GM23338 (cell line): Measurements from ENCODE around the gene VCL. TPM values are rescaled to one million over a fixed set of nuclear protein-coding genes. Genes with fewer than 3 reads are reported as not detected.
A peak's percentile ranks its signal among the peaks of the same experiment; 100 is the strongest.

Experiments used
- ATAC-seq: fragments of 200-7000 bp; cut with Tn5 transposase; 3 replicates; pipeline ENCODE4 v1.9.1; 2020
- DNase-seq: peaks from one replicate; pipeline ENCODE4 v3.0.0-alpha.2; 2015; ENCODE audit warnings: low spot score
- H2AFZ ChIP-seq: fragments of 200-600 bp; sonication (generic); 2 replicates; pipeline ENCODE4 v1.8.0; 2016; ENCODE audit warnings: antibody characterized with exemption, mild to moderate bottlenecking, moderate library complexity
- H3F3A ChIP-seq: fragments of 200-600 bp; sonication (generic); replicated peaks from 2 replicates; pipeline ENCODE4 v1.8.0; 2017; ENCODE audit warnings: antibody characterized with exemption, mixed run types, low read depth
- H3K27ac ChIP-seq: fragments of 200-600 bp; sonication (generic); 2 replicates; pipeline ENCODE4 v1.6.1; 2016; ENCODE audit warnings: low read depth
- H3K27me3 ChIP-seq: fragments of 200-600 bp; sonication (generic); 2 replicates; pipeline ENCODE4 v1.8.0; 2016; ENCODE audit warnings: mild to moderate bottlenecking, mixed run types, moderate library complexity; ENCODE audit not compliant: insufficient read depth
- H3K36me3 ChIP-seq: fragments of 200-600 bp; sonication (generic); 2 replicates; pipeline ENCODE4 v1.8.0; 2016; ENCODE audit warnings: mild to moderate bottlenecking; ENCODE audit not compliant: insufficient read depth
- H3K4me1 ChIP-seq: fragments of 200-600 bp; sonication (generic); 2 replicates; pipeline ENCODE4 v1.8.0; 2016; ENCODE audit warnings: mild to moderate bottlenecking, moderate library complexity; ENCODE audit not compliant: insufficient read depth
- H3K4me2 ChIP-seq: fragments of 200-600 bp; sonication (generic); 2 replicates; pipeline ENCODE4 v1.7.1; 2017; ENCODE audit warnings: mixed run types
- H3K4me3 ChIP-seq: fragments of 200-600 bp; sonication (generic); 2 replicates; pipeline ENCODE4 v1.6.1; 2016; ENCODE audit warnings: mixed run types
- H3K79me2 ChIP-seq: fragments of 200-600 bp; sonication (generic); replicated peaks from 2 replicates; pipeline ENCODE4 v1.8.0; 2017; ENCODE audit warnings: mild to moderate bottlenecking; ENCODE audit not compliant: insufficient read depth
- H3K9me2 ChIP-seq: fragments of 200-600 bp; sonication (generic); 2 replicates; pipeline ENCODE4 v1.8.0; 2017; ENCODE audit not compliant: insufficient read depth
- H4K20me1 ChIP-seq: fragments of 200-600 bp; sonication (generic); replicated peaks from 2 replicates; pipeline ENCODE4 v1.8.0; 2017; ENCODE audit warnings: mild to moderate bottlenecking; ENCODE audit not compliant: insufficient read depth
- H3K27ac Mint-ChIP-seq: 2 replicates; pipeline ENCODE4 v1.8.0; 2020; ENCODE audit warnings: inconsistent platforms, mild to moderate bottlenecking, moderate library complexity, mixed read lengths
- H3K27me3 Mint-ChIP-seq: 3 replicates; pipeline ENCODE4 v1.8.0; 2022; ENCODE audit warnings: low read depth, mild to moderate bottlenecking, moderate library complexity, mixed read lengths, inconsistent platforms; ENCODE audit not compliant: insufficient read depth, poor library complexity
- H3K36me3 Mint-ChIP-seq: 3 replicates; pipeline ENCODE4 v1.8.0; 2021; ENCODE audit warnings: low read depth, mild to moderate bottlenecking, inconsistent platforms, moderate library complexity, mixed read lengths
- H3K4me1 Mint-ChIP-seq: 3 replicates; pipeline ENCODE4 v1.8.0; 2020; ENCODE audit warnings: mild to moderate bottlenecking, inconsistent platforms, mixed read lengths
- H3K4me3 Mint-ChIP-seq: 3 replicates; pipeline ENCODE4 v1.8.0; 2021; ENCODE audit warnings: moderate library complexity, mild to moderate bottlenecking, inconsistent platforms, mixed read lengths
- H3K9me3 Mint-ChIP-seq: 3 replicates; pipeline ENCODE4 v1.8.0; 2020; ENCODE audit warnings: moderate library complexity, mild to moderate bottlenecking, inconsistent platforms, mixed read lengths
- EZH2 ChIP-seq: fragments of 200-600 bp; sonication (generic); IDR thresholded peaks from one replicate; pipeline ENCODE4 v1.8.0; 2017; ENCODE audit warnings: antibody characterized with exemption, mild to moderate bottlenecking, low read depth; ENCODE audit not compliant: unreplicated experiment
- EZH2phosphoT487 ChIP-seq: fragments of 200-600 bp; sonication (generic); IDR thresholded peaks from one replicate; pipeline ENCODE4 v1.8.1; 2018; ENCODE audit warnings: antibody characterized with exemption; ENCODE audit not compliant: unreplicated experiment
- polyA plus RNA-seq: library from polyadenylated mRNA; unstranded; fragments of >200 nt; fragmentation: Nextera tagmentation; extraction: Ambion mirVana; gene quantifications from 2 replicates; pipeline ENCODE4 v1.2.1, GENCODE V29; 2016
- total RNA-seq: library from RNA; depleted of rRNA; stranded (reverse); fragments of >200 nt; shearing (Covaris generic); gene quantifications from 2 replicates; pipeline ENCODE4 v1.2.3, GENCODE V29; 2014
- TF ChIP-seq, protein P1 (sequence below), 2 experiments: fragments of 200-600 bp in 1 of 2; sonication (generic) in 1 of 2; conservative IDR thresholded peaks; 2 replicates each; pipeline versions ENCODE4 v1.5.1 to v1.6.1; 2016 to 2017; ENCODE audit warnings: antibody characterized with exemption in 2 of 2, low read depth in 2 of 2, mild to moderate bottlenecking in 2 of 2, moderate library complexity in 1 of 2
- TF ChIP-seq, protein P2 (sequence below): fragments of 250-450 bp; sonication (Bioruptor Pico); IDR thresholded peaks from 2 replicates; pipeline ENCODE4 v1.5.0; 2020; ENCODE audit warnings: mild to moderate bottlenecking, moderate library complexity

VCL gene
- total and polyA plus RNA-seq, 2 experiments from 2014 or later = 60.7 to 254 TPM

DNA sequence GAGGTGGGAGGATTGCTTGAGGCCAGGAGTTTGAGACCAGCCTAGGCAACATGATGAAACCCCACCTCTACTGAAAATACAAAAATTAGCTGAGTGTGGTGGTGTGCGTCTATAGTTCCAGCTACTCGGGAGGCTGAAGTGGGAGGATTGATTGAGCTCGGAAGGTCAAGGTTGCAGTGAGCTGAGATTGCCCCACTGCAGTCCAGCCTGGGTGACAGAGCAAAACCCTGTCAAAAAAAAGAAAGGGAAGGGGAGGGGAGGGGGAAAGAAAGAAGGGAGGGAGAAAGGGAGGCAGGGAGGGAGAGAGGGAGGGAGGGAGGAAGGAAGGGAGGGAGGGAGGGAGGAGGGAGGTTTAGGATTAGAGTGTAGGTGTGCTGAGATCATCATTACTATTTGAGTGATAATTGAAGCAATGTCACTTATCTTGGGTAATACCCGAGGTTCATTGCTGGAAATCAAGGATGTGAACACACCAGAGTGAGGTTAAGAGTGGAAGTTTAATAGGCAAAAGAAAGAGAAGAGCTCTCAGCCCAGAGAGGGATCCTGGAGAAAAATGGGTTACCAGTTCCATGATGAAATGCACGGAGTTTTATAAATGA, 27.6 kb downstream of the VCL start (continued):
- TF ChIP-seq EZH2 = no peak
- TF ChIP-seq, protein P1, sequence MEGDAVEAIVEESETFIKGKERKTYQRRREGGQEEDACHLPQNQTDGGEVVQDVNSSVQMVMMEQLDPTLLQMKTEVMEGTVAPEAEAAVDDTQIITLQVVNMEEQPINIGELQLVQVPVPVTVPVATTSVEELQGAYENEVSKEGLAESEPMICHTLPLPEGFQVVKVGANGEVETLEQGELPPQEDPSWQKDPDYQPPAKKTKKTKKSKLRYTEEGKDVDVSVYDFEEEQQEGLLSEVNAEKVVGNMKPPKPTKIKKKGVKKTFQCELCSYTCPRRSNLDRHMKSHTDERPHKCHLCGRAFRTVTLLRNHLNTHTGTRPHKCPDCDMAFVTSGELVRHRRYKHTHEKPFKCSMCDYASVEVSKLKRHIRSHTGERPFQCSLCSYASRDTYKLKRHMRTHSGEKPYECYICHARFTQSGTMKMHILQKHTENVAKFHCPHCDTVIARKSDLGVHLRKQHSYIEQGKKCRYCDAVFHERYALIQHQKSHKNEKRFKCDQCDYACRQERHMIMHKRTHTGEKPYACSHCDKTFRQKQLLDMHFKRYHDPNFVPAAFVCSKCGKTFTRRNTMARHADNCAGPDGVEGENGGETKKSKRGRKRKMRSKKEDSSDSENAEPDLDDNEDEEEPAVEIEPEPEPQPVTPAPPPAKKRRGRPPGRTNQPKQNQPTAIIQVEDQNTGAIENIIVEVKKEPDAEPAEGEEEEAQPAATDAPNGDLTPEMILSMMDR (conservative IDR thresholded peaks at IDR 0.05; ENCODE audit: low read depth in 2 of 2) = no peak

DNA sequence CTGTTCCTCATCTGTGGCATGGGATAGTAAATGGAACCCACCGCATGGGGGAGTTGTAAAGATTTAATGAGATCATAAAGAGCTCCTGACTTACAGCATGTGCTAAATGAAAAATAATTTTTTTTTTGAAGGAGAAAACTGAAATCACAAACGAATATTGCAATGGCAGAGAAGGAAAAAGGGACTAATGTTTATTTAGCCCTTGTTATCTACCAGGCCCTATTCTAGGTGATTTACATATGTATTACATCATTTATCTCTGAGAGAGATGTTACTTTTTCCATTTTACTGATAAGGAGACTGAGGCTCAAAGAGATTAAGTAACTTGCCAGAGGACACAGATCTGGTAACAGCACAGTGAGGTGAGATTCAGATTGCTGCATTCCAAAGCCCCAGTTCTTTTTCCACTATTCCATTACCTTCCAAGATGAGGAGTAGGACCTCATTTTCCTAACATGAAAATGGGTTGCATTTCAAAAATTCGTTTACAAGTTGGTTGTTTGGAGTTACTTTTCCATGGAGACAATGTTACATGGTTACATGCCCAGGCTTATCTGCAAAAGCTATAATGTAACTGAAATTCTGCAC, 28.6 kb downstream of the VCL start:
- Mint-ChIP-seq H3K27ac (peak overlapping the region; percentile 33), H3K4me1 (peaks cover 51% of the 10 kb centered on the region), H3K27me3 (no peaks in the 10 kb centered on the region), H3K36me3 (peaks cover 22% of the 10 kb centered on the region; the same call in 2 of the 3 replicates), H3K4me3 (no peak overlapping the region), H3K9me3 (no peaks in the 10 kb centered on the region)
- Histone ChIP-seq H3F3A (0 out of 2 replicates have a peak, but pooled peaks cover 7% of the 10 kb centered on the region), H3K4me3 (no peak overlapping the region), H3K9me2 (no peaks in the 10 kb centered on the region), H2AFZ (no peak overlapping the region), H4K20me1 (peaks cover 29% of the 10 kb centered on the region), H3K79me2 (peaks cover 99% of the 10 kb centered on the region), H3K4me1 (peaks cover 33% of the 10 kb centered on the region), H3K27ac (peak overlapping the region; percentile 50; the same call in 1 of the 2 replicates), H3K36me3 (peaks cover 15% of the 10 kb centered on the region; the same call in 1 of the 2 replicates), H3K27me3 (no peaks in the 10 kb centered on the region), H3K4me2 (peak overlapping the region; percentile 40)
- ATAC-seq = no peak
- TF ChIP-seq, protein P1 (conservative IDR thresholded peaks at IDR 0.05; ENCODE audit: low read depth in 2 of 2) = peak; percentile 19 to 28; a peak in 2 of 4 replicates
- TF ChIP-seq EZH2phosphoT487 = no peak
- DNase-seq = no peak

DNA sequence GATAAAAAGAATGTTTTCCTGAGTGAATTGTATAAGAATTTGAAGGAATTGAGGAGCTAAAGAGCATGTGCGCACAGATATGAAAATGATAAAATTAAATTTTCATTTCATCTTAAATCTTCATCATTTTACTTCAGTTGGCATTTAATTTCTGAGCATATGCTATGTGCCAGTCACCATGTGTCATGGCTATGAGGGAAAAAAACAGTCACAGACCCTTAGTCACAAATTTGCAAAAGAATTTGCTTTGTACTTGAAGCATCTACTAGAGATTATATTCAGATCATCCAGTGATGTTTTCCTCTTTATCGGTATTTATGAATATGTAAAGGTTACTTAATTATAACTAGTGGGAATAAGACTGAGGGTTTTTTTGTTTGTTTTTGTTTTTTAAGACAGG, 29.8 kb downstream of the VCL start:
- Histone ChIP-seq H3F3A (0 out of 2 replicates have a peak, but pooled peaks cover 7% of the 10 kb centered on the region), H3K4me1 (peaks cover 34% of the 10 kb centered on the region), H3K36me3 (peaks cover 14% of the 10 kb centered on the region; the same call in 1 of the 2 replicates), H3K79me2 (peaks cover 95% of the 10 kb centered on the region), H3K27me3 (no peaks in the 10 kb centered on the region), H4K20me1 (peaks cover 24% of the 10 kb centered on the region), H3K4me3 (no peak overlapping the region), H2AFZ (no peak overlapping the region), H3K4me2 (no peak overlapping the region), H3K27ac (no peak overlapping the region), H3K9me2 (no peaks in the 10 kb centered on the region)
- H3K9me3 Mint-ChIP-seq = no peaks in the 10 kb centered on the region
- no peak for TF ChIP-seq EZH2phosphoT487
- TF ChIP-seq, protein P2, sequence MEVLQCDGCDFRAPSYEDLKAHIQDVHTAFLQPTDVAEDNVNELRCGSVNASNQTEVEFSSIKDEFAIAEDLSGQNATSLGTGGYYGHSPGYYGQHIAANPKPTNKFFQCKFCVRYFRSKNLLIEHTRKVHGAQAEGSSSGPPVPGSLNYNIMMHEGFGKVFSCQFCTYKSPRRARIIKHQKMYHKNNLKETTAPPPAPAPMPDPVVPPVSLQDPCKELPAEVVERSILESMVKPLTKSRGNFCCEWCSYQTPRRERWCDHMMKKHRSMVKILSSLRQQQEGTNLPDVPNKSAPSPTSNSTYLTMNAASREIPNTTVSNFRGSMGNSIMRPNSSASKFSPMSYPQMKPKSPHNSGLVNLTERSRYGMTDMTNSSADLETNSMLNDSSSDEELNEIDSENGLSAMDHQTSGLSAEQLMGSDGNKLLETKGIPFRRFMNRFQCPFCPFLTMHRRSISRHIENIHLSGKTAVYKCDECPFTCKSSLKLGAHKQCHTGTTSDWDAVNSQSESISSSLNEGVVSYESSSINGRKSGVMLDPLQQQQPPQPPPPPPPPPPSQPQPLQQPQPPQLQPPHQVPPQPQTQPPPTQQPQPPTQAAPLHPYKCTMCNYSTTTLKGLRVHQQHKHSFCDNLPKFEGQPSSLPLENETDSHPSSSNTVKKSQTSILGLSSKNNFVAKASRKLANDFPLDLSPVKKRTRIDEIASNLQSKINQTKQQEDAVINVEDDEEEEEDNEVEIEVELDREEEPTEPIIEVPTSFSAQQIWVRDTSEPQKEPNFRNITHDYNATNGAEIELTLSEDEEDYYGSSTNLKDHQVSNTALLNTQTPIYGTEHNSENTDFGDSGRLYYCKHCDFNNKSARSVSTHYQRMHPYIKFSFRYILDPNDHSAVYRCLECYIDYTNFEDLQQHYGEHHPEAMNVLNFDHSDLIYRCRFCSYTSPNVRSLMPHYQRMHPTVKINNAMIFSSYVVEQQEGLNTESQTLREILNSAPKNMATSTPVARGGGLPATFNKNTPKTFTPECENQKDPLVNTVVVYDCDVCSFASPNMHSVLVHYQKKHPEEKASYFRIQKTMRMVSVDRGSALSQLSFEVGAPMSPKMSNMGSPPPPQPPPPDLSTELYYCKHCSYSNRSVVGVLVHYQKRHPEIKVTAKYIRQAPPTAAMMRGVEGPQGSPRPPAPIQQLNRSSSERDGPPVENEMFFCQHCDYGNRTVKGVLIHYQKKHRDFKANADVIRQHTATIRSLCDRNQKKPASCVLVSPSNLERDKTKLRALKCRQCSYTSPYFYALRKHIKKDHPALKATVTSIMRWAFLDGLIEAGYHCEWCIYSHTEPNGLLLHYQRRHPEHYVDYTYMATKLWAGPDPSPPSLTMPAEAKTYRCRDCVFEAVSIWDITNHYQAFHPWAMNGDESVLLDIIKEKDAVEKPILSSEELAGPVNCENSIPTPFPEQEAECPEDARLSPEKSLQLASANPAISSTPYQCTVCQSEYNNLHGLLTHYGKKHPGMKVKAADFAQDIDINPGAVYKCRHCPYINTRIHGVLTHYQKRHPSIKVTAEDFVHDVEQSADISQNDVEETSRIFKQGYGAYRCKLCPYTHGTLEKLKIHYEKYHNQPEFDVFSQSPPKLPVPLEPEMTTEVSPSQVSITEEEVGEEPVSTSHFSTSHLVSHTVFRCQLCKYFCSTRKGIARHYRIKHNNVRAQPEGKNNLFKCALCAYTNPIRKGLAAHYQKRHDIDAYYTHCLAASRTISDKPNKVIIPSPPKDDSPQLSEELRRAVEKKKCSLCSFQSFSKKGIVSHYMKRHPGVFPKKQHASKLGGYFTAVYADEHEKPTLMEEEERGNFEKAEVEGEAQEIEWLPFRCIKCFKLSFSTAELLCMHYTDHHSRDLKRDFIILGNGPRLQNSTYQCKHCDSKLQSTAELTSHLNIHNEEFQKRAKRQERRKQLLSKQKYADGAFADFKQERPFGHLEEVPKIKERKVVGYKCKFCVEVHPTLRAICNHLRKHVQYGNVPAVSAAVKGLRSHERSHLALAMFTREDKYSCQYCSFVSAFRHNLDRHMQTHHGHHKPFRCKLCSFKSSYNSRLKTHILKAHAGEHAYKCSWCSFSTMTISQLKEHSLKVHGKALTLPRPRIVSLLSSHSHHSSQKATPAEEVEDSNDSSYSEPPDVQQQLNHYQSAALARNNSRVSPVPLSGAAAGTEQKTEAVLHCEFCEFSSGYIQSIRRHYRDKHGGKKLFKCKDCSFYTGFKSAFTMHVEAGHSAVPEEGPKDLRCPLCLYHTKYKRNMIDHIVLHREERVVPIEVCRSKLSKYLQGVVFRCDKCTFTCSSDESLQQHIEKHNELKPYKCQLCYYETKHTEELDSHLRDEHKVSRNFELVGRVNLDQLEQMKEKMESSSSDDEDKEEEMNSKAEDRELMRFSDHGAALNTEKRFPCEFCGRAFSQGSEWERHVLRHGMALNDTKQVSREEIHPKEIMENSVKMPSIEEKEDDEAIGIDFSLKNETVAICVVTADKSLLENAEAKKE (CRISPR knock-in tag) = no peak
- ATAC-seq (no peak), DNase-seq (no peak)
- no peak overlapping the region for H3K27ac Mint-ChIP-seq
- H3K36me3 Mint-ChIP-seq = peaks cover 22% of the 10 kb centered on the region; the same call in 2 of the 3 replicates
- H3K4me1 Mint-ChIP-seq = peaks cover 50% of the 10 kb centered on the region
- H3K4me3 Mint-ChIP-seq = no peak overlapping the region
- H3K27me3 Mint-ChIP-seq = no peaks in the 10 kb centered on the region
